IMR-90 (cell line): Measurements from ENCODE around the gene NEDD4L.

ENCODE experiments used
- MAZ ChIP-seq: IDR thresholded peaks from 2 replicates; pipeline ENCODE4 v1.6.1; 2012; ENCODE audit warnings: low read depth, mild to moderate bottlenecking, low read length, improper control_type of control experiment, moderate library complexity, borderline replicate concordance
- SMC3 ChIP-seq: fragments of 150-350 bp; IDR thresholded peaks from 2 replicates; pipeline ENCODE4 v1.6.1; 2016; ENCODE audit warnings: low read depth, mild to moderate bottlenecking, antibody characterized with exemption, low read length, moderate library complexity
- TF ChIP-seq, protein P1 (sequence below): conservative IDR thresholded peaks from 2 replicates; pipeline ENCODE4 v1.5.1; 2012; ENCODE audit warnings: mild to moderate bottlenecking, low read depth, low read length, improper control_type of control experiment
- TF ChIP-seq, protein P2 (sequence below): fragments of 150-350 bp; IDR thresholded peaks from 2 replicates; pipeline ENCODE4 v1.6.1; 2016; ENCODE audit warnings: low read depth, mild to moderate bottlenecking, low read length, moderate library complexity, borderline replicate concordance

DNA sequence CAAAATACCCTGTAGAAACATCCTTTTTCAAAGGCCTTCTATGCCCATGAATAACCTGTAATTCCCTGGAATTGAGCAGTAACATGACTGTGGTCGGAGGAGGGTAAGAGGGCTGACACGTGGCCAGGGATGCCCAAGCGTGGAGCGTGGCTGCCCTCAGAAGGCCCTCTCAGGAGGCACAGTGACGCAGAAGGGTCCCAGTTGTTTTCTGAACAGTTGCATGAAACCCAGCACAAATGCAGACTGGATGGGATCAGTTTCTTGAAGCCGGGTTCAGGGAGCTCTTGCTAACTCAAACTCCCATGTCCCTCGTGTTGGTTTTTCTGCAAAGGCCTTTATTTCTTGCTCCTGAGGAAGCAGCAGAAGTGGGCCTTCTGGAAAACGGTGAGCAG lies 347.9 kb downstream of the NEDD4L start:
- TF ChIP-seq, protein P1, sequence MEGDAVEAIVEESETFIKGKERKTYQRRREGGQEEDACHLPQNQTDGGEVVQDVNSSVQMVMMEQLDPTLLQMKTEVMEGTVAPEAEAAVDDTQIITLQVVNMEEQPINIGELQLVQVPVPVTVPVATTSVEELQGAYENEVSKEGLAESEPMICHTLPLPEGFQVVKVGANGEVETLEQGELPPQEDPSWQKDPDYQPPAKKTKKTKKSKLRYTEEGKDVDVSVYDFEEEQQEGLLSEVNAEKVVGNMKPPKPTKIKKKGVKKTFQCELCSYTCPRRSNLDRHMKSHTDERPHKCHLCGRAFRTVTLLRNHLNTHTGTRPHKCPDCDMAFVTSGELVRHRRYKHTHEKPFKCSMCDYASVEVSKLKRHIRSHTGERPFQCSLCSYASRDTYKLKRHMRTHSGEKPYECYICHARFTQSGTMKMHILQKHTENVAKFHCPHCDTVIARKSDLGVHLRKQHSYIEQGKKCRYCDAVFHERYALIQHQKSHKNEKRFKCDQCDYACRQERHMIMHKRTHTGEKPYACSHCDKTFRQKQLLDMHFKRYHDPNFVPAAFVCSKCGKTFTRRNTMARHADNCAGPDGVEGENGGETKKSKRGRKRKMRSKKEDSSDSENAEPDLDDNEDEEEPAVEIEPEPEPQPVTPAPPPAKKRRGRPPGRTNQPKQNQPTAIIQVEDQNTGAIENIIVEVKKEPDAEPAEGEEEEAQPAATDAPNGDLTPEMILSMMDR = no peak
- TF ChIP-seq SMC3 (no peak), MAZ (no peak)
- TF ChIP-seq, protein P2, sequence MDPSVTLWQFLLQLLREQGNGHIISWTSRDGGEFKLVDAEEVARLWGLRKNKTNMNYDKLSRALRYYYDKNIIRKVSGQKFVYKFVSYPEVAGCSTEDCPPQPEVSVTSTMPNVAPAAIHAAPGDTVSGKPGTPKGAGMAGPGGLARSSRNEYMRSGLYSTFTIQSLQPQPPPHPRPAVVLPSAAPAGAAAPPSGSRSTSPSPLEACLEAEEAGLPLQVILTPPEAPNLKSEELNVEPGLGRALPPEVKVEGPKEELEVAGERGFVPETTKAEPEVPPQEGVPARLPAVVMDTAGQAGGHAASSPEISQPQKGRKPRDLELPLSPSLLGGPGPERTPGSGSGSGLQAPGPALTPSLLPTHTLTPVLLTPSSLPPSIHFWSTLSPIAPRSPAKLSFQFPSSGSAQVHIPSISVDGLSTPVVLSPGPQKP = no peak
